Breast epithelium (tissue), 3 donors: Measurements from ENCODE around the gene POLA1.

Experiments
- POLR2A ChIP-seq: fragments of 450-650 bp; IDR thresholded peaks from one replicate; pipeline ENCODE4 v1.6.1; 2016; ENCODE audit warnings: antibody characterized with exemption, mild to moderate bottlenecking, moderate library complexity
- POLR2AphosphoS5 ChIP-seq, 3 donors: sonication (generic); formaldehyde crosslinking; IDR thresholded peaks; one replicate each; pipeline ENCODE4 v1.6.1; 2017; ENCODE audit warnings: antibody characterized with exemption in 3 of 3
- TF ChIP-seq, protein P1 (sequence below), 3 donors: fragments of 450-650 bp; IDR thresholded peaks; one replicate each; pipeline ENCODE4 v1.5.1; 2016 to 2017; ENCODE audit warnings: antibody characterized with exemption in 3 of 3, mild to moderate bottlenecking in 3 of 3, moderate library complexity in 3 of 3

DNA sequence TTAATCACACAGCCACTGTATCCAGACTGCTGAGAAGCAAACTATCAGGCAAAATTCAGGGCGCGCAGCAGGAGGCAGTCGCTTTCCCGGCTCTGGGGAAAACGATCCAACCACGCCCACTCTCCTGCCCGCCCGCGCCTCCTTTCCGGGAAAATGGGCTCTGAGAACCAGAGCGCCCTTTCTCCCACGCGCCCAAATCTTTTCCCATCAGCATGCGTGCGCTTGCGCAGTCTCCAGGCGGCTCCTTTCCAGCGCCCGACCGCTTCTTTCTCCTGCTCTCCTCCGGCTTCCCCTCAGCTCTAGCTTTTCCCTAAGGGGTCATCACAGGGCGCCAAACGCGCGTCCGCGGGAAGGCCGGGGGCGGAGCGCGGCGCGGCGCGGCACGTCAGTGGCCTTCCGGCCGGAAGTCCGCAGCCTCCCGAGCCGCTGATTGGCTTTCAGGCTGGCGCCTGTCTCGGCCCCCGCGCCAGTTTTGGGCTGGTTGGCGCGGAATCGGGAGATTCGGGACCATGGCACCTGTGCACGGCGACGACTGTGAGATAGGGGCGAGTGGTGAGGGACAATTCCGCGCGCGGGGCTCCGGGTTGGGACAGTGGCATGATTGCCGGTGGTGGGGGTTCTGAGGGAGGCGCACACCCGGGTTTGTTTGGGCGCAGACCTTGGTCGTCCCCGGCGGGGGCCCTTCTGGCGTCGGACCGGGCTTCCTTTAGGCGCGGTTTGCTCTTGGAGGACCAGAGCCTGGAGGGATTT is at the start of gene POLA1:
- TF ChIP-seq POLR2AphosphoS5 (IDR thresholded peaks at IDR 0.05), result peak in 1 of 3 donors; percentile 55
- TF ChIP-seq, protein P1, sequence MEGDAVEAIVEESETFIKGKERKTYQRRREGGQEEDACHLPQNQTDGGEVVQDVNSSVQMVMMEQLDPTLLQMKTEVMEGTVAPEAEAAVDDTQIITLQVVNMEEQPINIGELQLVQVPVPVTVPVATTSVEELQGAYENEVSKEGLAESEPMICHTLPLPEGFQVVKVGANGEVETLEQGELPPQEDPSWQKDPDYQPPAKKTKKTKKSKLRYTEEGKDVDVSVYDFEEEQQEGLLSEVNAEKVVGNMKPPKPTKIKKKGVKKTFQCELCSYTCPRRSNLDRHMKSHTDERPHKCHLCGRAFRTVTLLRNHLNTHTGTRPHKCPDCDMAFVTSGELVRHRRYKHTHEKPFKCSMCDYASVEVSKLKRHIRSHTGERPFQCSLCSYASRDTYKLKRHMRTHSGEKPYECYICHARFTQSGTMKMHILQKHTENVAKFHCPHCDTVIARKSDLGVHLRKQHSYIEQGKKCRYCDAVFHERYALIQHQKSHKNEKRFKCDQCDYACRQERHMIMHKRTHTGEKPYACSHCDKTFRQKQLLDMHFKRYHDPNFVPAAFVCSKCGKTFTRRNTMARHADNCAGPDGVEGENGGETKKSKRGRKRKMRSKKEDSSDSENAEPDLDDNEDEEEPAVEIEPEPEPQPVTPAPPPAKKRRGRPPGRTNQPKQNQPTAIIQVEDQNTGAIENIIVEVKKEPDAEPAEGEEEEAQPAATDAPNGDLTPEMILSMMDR (IDR thresholded peaks at IDR 0.05), result no peak
- no peak for TF ChIP-seq POLR2A
